Cardiac fibroblast (primary cell): ENCODE results near the gene PLCH2.
A peak's percentile ranks its signal among the peaks of the same experiment; 100 is the strongest.
"Not testable (repeated sequence)": the region's sequence is repeated elsewhere in the genome, so short reads cannot be mapped to it uniquely, and the experiment has no call there.

Experiments
- DNase-seq, 2 donors: peaks; one replicate each; pipeline versions ENCODE4 v3.0.0 to v3.0.0-alpha.2; 2010; ENCODE audit warnings: low read depth in 2 of 2
- H3K4me3 ChIP-seq, 2 donors: replicated peaks in 1 of 2; 1 replicate in 1 of 2; 2 replicates in 1 of 2; pipeline ENCODE4 v1.5.1; 2011; ENCODE audit warnings: low read depth in 2 of 2, low read length in 2 of 2, mild to moderate bottlenecking in 2 of 2, moderate library complexity in 1 of 2
- CTCF ChIP-seq: IDR thresholded peaks from one replicate; pipeline ENCODE4 v1.5.1; 2011; ENCODE audit warnings: low read depth, mild to moderate bottlenecking, low read length, inconsistent platforms

The PLCH2 gene

DNA sequence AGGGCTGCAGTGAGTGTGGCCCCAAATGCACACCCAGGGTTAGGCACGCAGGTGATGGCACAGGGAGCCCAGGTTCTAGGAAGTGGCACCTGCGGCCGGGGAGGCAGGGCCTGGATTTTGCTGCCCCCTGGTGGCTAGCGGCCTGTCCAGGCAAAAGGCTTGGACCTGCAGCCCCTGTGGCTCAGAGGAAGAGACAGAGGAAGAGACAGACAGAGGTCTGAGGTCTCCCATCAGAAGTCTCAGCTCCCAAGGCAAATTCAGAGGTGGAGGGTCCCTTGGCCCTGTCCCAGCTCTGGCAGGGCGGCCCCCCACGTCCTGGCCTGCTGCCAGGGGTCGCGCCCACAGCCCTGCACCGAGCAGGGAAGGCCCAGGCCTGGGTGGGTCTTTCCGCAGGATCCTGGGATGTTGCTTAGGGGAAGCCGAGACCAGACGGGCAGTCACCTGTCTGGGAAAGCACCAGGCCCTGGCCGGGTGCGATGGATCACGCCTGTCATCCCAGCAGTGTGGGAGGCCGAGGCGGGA is 72.0 kb downstream of the PLCH2 start:
- no peak overlapping the region for H3K4me3 ChIP-seq
- DNase-seq, result peak; percentile 71 to 73
- peak; percentile 95 for TF ChIP-seq CTCF

DNA sequence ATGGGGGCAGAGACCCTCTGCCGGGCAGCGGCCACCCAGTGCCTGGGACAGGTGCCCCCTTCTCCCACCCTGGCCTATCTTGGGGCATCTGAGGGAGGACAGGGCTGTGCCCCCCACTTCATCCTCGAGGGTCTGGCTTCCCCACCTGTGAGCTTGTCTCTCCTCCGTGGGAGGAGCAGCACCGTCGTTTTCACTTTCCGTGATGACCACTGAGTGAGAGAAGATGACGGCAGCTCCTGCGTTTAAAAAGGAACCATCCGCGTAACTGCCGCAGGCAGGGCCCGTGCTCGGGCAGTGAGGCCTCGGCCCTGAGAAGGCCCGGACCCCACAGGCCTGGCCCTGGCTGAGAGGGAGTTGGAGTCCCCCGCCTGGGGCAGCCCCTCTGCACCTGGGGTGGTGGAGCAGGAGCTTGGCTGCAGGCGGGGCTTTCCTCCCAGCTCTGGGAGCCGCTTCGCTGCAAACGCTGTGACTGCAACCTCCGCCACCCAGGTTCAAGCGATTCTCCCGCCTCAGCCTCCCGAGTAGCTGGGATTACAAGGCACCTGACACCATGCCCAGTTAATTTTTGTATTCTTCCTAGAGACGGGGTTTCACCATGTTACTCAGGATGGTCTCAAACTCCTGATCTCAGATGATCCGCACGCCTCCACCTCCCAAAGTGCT is 73.4 kb downstream of the PLCH2 start:
- DNase-seq, H3K4me3 ChIP-seq: not testable (repeated sequence)

- H3K4me3 ChIP-seq, DNase-seq: not testable (repeated sequence)
Measured at GRCh38 chr1:2550309-2550861, 74.3 kb downstream of the PLCH2 start.

GRCh38 chr1:2551544-2551943 is 75.5 kb downstream of the PLCH2 start:
- DNase-seq, H3K4me3 ChIP-seq: not testable (repeated sequence)

- TF ChIP-seq CTCF, result no peak
- no peak overlapping the region for H3K4me3 ChIP-seq
- DNase-seq, result no peak
Measured at GRCh38 chr1:2552189-2552588, 76.1 kb downstream of the PLCH2 start.

- DNase-seq, H3K4me3 ChIP-seq: not testable (repeated sequence)
Measured at GRCh38 chr1:2553076-2553475, 77.0 kb downstream of the PLCH2 start.

- no peak for TF ChIP-seq CTCF
- DNase-seq, result no peak
- no peak overlapping the region for H3K4me3 ChIP-seq
Measured at GRCh38 chr1:2553871-2554620, 78.0 kb downstream of the PLCH2 start.

- no peak for DNase-seq
- H3K4me3 ChIP-seq, result no peak overlapping the region
- peak; percentile 45 for TF ChIP-seq CTCF
Measured at GRCh38 chr1:2554621-2555387, 78.7 kb downstream of the PLCH2 start.
